HG02943 (cell line): ENCODE data around the gene CD8A.
"Not testable (repeated sequence)": the region's sequence is repeated elsewhere in the genome, so short reads cannot be mapped to it uniquely, and the experiment has no call there.

Experiments used
- ATAC-seq: cut with Tn5 transposase; IDR thresholded peaks from one replicate; pipeline ENCODE4 v1.9.1; 2021; ENCODE audit warnings: mild to moderate bottlenecking, low read depth, moderate library complexity; ENCODE audit not compliant: unreplicated experiment

The CD8A gene

DNA sequence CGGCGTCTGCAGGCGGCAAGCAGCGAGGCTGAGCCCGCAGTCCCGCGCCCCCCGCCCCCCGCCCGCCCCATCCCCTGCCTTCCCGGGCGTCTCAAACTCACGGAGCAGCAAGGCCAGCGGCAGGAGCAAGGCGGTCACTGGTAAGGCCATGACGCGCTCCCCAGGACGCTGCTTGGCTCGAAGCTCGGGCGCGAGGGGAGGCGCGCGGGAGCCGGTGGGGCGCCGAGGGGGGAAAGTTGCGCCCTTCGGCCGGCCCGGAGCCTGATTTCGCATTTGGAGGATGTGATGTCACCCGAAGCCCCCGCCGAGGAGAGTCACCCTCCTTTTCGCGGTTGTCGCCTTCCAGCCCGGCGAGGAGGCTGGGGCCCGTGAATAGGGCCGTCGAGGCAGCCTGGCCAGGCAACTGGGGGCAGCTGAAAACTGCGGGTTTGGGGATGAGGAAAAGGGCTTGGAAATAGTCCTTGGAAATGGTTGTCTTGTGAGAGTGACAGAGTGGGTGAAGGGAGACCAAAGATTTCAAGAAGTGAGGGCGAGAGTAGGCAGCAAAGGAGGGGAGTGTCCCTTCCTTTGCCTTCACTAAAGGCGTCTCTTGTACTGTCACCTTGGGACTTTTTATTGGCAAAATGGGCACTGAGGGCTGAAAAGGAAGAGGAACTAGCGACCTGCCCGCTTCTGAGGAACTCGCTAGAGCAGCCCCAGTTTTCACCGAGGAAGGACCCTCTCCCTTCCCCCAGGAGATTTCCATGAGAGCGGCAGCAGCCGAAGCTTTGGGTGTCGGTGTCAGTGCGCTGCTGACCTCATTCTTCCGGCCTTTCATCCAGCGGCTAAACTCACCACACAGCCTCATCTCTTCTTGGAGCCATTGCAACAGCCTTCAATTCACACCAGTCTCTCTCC is at the start of gene CD8A:
CD8A (minus strand) TSS at position 238 of the 897 bp plus-strand sequence; CDS start at position 150, 88 bp downstream.
- ATAC-seq = no peak

DNA sequence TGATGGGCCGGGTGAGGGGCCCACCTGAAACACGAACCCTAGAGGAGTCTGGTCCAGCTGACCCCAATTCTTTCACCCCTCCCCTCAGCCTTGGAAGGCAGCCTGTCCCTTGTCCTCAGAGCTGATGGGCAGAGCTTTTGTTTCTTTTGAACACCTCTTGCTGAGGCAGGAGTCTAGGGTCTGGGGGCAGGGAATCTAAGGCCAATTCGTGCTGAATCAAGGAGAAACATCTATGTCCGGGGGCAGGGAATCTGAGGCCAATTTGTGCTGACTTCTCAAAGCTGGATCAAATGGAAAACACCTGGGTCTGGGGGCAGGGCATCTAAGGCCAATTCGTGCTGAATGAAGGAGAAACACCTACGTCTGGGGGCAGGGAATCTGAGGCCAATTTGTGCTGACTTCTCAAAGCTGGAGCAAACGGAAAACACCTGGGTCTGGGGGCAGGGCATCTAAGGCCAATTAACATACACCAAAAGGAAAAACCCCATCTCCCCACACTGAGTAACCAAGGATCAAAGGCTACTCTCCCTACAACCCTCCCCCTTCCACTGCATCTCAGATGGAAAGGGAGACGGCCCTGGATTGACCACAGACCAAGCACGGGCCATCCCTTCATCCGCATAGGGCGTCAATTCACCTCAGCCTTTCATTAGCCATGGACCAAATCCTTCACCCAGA is 49.3 kb upstream of the CD8A start:
- not testable (repeated sequence) for ATAC-seq

DNA sequence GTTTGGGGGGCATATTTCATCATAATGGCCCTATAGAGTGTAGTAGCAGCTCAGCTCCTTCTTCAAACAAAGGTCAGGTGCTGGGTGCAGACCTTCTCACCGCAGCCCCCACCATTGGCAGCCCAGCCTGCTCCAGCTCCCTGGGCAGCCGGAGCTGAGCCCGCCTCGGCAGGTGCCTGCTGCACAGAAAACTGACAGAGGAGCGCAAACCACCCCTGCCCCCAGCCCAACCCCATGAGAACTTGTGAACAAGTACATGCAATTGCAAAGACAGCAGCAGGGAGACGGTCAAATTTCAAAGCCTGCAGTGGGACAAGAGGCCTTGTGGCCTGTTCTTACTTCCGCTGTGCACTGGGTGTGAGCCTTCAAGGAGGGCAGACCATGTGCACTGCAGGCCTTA is 48.7 kb upstream of the CD8A start:
- ATAC-seq = not testable (repeated sequence)

DNA sequence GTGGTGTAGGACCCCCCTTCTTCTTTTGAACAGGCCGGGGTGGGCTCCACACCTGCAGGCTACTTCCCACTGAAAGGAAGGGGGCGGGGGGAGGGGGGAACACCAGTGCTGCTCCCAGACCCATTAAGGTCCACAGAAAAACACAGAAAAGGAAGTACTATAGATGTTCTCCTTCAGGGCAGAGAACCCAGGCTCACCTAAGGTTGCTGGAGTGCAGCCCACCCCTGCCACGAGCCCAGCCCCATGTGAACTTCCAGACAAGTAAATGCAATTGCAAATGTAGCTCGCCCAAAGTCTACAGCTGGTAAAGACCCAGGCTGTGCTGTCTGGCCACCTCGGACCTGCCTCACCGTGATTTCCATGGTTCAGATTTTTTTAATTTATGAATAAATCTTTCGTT is 47.0 kb upstream of the CD8A start:
- ATAC-seq = not testable (repeated sequence)

DNA sequence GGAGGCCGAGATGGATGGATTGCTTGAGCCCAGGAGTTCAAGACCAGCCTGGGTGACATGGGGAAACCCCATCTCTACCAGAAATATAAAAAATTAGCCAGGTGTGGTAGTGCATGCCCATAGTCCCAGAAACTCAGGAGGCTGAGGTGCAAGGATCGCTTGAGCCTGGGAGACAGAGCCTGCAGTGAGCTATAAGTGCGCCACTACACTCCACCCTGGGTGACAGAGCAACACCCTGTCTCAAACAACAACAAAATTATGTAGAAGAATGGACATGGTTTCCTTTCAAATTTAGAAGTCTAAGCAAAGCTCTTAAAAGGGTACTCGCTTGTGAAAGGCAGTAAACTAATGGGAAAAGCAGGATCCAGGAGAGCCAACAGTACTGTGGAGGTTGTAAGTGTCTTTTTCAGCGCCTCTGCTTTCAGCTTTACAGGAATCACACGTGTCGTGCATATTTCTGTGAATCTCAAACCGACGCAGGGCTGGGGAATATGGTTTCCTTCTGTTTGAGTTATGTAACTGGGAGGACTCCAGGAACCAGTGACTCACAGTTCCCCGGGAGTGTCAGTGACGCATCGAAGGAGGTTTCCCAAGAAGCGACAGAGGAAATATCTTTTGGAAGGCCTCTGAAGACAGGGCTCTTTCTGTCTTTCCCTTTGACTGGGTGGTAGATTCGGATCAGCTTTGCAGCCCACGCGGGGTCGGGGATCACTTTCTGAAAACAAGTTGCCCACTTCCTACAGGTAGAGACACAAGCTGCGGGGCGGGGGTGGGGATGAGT is 46.4 kb upstream of the CD8A start:
- ATAC-seq = not testable (repeated sequence)

DNA sequence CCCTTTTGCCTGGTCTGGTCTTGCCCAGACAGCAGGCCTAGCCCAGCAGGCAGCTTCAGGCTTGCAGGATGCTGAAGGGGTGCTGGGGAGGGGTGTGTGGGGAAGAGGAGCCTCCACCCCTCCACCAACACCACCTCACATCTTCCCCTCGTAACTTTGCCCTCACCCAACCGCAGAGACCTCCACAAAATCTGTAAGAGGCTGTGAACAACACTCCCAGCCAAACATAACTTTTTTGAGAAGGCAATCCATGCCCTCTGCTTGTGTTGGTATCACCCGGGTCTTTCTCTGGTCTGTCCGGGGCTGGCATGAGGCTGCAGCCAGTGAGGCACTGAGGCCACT is 44.8 kb upstream of the CD8A start:
- ATAC-seq = not testable (repeated sequence)

DNA sequence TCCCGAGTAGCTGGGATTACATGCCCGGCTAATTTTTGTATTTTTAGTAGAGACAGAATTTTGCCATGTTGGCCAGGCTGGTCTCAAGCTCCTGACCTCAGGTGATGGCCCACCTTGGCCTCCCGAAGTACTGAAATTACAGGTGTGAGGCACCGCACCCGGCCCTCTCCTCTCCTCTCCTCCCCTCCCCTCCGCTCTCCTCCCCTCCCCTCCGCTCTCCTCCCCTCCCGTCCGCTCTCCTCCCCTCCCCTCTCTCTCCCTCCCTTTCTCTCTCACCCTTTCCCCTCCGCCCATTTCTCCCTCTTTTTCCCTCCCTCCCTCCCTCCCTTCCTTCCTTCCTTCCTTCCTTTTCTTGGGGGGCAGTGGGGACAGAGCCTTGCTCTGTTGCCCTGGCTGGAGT is 42.6 kb upstream of the CD8A start:
- ATAC-seq = no peak

DNA sequence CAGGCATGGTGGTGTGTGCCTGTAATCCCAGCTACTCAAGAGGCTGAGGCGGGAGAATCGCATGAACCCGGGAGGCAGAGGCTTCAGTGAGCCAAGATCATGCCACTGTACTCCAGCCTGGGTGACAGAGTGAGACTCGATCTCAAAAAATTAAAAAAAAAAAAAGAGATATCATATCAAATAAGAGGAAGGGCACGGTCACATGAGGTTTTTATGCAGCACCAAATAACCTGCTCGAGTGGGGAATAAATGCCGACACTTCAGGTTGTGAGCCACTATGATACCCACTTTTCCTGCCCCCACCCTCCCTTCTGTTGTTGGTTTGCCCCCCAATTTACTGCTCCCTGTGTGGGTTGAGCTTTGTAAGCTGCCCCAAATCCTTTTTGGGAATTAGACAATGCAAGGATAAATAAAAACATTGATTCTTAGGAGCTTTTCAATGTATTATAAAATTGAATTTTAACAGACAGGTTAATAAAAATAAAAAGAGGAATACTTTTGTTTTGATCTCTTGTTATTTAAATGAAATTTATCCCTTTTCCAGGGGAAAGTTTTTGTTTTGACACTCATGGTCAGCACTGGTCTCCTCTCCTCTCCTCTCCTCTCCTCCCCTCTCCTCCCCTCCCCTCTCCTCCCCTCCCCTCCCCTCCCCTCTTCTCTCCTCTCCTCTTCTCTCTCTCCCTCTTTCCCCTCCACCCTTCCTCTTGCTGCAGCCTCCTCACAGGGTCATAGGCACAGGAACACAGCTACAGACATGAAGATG is 41.8 kb upstream of the CD8A start:
- ATAC-seq = no peak

DNA sequence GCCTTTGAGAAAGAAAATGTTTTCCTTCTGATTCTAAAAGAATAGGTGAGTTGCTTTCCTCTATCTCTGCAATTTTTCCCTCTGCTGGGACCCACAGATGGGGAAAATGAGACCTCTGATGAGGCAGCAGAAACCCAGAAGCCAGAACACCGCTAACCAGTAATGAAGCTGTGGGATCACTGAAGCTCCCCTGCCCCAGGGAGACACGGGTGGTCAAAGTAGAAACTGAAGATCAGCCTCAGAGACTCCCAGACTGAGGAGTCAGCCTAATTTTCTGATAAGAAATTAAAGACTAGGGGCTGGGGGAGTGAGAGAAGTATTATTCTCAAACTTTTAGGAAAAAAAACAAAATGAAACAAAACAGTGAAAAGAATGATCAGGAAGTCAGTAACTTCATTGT is 40.8 kb upstream of the CD8A start:
- no peak for ATAC-seq

DNA sequence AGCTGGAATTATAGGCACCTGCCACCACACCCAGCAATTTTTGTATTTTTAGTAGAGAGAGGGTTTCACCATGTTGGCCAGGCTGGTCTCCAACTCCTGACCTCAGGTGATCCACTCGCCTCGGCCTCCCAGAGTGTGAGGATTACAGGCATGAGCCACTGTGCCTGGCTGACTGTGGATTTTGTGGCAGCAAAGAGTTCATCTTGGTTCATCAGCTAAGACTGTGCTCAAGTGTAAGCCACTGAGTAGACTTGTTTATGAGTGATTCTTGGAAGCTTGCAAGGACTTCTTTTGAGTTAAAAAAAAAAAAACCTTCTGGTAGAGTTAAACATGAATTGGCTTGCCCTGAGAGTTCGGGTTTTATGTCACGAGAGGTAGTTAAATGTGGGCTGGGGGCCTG is 36.2 kb upstream of the CD8A start:
- no peak for ATAC-seq

DNA sequence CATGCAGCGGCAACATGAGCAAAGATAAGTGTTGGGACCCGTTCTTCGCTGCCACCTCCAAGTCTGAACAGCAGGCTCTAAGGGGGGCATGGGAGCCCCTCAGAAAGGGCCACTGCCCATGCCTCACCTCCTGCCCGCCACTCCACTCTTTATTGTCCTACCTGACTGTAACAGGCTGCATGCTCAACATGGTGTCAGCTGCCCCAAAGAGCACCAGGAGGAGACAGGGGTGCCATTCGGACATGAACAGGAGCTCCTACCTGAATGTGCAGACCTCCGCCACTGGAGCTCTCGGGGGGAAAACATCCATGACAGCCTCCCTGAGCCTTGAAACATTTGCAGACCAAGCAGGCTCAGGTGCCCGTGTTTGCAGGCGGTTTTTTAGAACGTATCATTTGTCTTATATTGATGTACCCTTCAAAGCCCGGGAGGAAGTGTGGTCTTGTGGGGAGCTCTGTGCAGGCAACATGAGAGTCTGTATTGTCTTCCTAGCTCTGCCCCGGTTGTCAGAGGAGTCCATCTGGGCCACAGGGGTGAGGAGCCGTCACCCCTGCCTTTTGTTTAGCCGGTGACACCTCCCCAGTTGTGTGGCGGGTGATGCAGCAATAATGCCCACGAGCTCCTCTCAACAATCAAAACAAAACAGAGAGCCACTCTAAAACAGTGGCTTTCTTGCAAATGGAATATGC is 35.1 kb upstream of the CD8A start:
- no peak for ATAC-seq

DNA sequence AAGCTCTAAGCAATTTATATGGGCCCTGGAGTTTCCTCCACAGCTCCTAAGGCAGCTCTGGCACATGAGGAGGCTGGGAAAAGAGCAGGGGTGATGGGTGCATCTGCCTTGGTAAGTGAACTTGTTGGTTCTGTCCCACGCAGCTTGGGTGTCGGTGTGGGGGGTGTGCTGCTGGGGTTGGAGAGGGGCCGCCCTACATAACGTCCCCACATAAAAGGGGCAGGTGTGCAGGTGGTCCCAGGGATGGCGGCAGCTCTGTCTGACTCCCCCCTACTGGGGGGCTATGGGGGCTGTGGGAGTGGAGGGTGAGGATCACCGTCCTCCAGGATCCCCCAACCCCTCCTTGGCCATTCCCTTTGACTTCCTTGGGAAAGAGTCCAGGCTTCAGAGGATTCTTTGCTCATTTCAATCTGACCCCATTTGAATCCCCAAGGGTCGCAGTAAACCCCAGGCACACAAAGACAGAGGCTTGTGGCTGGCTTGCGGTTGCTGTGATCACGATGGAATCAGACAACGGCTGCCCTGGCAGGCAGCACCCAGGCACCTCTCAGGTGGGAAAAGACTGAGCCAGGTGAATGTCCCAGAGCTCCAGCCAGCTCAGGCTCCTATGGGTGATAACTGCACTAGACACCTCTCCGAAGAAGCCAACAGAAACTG is 34.5 kb upstream of the CD8A start:
- no peak for ATAC-seq

DNA sequence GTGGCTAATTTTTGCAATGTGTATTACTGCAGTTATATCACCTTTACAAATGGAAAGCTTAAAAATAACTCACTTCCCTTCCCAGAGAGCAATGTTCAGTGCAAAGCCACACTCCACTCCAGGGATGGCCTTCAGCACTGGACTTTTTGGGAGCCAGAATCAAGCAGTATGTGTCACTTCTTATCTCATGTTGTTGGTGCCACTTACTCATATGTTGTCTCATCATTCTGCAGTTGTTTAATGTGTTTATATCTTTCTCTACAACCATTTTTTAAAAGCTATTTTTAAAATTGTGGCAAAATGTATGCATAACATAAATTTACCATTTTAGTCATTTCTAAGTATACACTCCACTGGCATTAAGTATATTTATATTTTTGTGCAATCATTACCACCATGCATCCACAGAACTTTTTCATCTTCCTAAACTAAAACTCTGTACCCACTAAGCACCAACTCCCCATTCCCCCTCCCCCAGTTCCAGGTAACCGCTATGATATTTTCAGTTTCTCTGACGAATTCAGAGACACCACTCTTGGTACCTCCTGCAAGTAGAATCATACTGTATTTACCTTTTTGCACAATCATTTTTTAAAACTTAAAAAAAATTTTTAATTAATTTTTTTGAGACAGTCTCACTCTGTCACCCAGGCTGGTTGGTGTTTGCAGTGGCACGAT is 32.1 kb upstream of the CD8A start:
- ATAC-seq = no peak

DNA sequence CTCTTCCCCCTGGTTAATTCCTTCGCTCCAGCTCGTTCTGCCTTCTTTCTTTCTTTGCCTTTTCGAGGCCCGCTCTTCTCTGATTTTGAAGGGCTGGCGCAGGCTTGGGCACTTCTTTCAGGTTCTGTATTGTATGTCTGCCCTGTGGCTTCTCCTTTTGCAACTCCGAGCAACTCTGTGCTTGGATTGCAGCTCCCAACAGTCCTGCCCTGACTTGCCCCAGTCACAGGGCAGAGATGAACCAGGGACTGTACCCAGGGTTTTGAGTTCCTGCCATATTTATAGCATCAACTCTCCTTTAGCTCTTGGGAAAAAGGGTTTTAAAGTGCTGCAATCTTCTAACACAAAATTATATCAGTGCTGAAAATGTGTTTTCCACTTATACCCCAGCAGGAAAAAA is 31.1 kb upstream of the CD8A start:
- ATAC-seq = no peak

DNA sequence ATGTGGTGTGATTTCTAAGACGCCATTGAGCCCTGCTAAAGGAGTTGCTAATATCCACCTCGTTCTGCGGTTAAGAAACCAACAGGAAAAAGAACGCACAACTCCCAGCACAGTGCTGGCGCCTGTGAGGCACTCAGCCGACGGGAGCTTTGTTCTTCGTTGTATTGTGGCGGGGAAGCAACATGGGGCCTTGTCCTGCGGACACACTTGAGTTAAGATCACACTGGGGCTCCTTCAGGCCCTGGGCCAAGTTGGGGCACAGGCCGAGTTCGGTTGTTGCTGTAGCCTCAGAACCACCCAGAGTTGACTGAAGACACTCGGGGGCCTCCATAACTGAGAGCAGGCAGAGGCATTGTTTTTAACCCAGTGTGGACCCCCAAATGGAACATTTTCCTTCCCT is 30.6 kb upstream of the CD8A start:
- no peak for ATAC-seq

DNA sequence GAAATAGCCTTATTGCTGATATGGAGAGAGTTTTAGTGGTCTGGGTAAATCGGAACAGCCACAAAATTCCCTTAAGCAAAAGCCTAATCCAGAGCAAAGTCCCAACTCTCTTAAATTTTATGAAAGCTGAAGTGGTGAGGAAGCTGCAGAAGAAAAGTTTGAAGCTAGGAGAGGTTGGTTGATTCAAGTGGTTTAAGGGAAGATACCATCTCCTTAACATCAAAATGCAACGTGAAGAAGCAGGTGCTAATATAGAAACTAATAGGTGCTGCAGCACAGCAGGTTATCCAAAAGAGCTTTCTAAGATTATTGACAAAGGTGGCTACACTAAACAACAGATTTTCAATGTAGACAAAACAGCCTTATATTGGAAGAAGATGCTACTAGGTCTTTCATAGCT is 28.2 kb upstream of the CD8A start:
- no peak for ATAC-seq

DNA sequence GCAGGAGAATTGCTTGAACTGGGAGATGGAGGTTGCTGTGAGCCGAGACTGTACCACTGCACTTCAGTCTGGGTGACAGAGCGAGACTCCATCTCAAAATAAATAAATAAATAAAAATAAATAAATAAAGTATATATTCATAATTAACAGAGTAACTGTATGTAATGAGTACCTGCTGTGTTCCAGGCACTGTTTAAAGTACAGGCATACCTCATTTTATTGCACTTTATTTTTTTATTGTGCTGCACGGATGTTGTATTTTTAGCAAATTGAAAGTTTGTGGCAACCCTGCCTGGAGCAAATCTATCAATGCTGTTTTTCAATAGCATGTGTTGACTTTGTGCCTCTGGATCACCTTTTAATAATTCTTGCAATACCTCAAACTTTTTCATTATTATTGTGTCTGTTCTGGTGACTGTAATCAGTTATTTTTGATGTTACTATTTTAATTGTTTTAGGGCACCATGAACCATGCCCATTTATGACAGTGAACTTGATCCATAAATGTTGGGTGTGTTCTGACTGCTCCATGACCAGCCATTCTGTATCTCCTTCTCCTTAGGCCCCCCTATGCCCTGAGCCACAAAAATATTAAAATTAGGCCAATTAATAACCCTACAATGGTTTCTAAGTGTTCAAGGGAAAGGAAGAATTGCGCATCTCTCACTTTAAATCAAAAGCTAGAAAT is 27.5 kb upstream of the CD8A start:
- no peak for ATAC-seq

DNA sequence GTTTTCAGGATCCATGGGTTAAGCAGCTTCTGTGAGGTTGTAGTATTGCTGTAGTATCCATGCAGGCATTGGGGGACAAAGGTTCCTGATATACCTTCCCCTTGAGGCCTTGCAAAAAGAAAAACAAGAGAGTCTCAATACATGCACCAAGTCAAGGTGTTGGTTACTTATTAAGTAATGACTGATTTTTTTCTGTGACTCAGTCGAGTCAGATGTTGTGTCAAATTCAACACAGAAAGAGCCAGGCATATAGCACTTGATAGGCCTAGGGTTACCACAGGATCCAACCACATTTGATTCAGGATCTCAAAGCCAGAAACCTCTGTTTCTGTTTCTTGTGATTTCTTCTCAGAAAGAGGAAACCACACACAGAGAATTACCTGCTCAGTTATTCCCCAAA is 24.9 kb upstream of the CD8A start:
- ATAC-seq = no peak
